Activated CD8-positive, alpha-beta memory T cell treated with anti-CD3 and anti-CD28 coated beads for 36 hours (primary cell): ENCODE results near the gene STXBP2. TPM values are rescaled to one million over a fixed set of nuclear protein-coding genes. Genes with fewer than 3 reads are reported as not detected.
"Not testable (repeated sequence)": the region's sequence is repeated elsewhere in the genome, so short reads cannot be mapped to it uniquely, and the experiment has no call there.

Source experiments
- CTCF ChIA-PET: fragments of 350-600 bp; sonication (Branson Sonifier 250); formaldehyde crosslinking; loops from one replicate; lab custom pipeline; 2021; ENCODE audit warnings: antibody characterized with exemption; lab: Charles Lee
- POLR2A ChIA-PET: fragments of 350-600 bp; sonication (Branson Sonifier 250); formaldehyde crosslinking; loops from one replicate; lab custom pipeline; 2021; ENCODE audit warnings: antibody characterized with exemption; lab: Charles Lee
- total RNA-seq, 2 experiments: library from RNA; stranded (reverse); gene quantifications; one replicate each; pipeline ENCODE4 v1.2.3, GENCODE V29; 2021

Gene STXBP2
- total RNA-seq, 2 experiments from 2014 or later, result 69.2 to 73.5 TPM

GRCh38 chr19:7643629-7644549, 7.0 kb downstream of the STXBP2 start:
- POLR2A ChIA-PET, result interaction anchor here (0.9 kb wide), 1 partner anchor 13 kb away, joined by 3 read pairs; no protein-coding TSS in a partner anchor
- CTCF ChIA-PET, result not testable (repeated sequence)

GRCh38 chr19:7644550-7644877, 7.6 kb downstream of the STXBP2 start:
- CTCF ChIA-PET, result no interaction called here
- POLR2A ChIA-PET, result no interaction called here

- ChIA-PET POLR2A (no interaction called here), CTCF (no interaction called here)
Measured at GRCh38 chr19:7645163-7645562, 8.3 kb downstream of the STXBP2 start.

GRCh38 chr19:7645656-7646425, 8.9 kb downstream of the STXBP2 start:
- CTCF ChIA-PET, result no interaction called here
- POLR2A ChIA-PET, result no interaction called here

GRCh38 chr19:7646426-7646700, 9.5 kb downstream of the STXBP2 start:
- ChIA-PET POLR2A (no interaction called here), CTCF (no interaction called here)

GRCh38 chr19:7647156-7647555, 10.2 kb downstream of the STXBP2 start:
- CTCF ChIA-PET, result no interaction called here
- POLR2A ChIA-PET, result no interaction called here

GRCh38 chr19:7648265-7649014, 11.5 kb downstream of the STXBP2 start:
- POLR2A ChIA-PET, result no interaction called here

GRCh38 chr19:7650148-7650547, 13.2 kb downstream of the STXBP2 start:
- POLR2A ChIA-PET, result no interaction called here
- CTCF ChIA-PET, result interaction anchor here (0.6 to 2.5 kb wide), 6 partner anchors 14 to 1189 kb away, joined by 3 to 13 read pairs (median 3); partner anchors contain the start of gene TRAPPC5

More at GRCh38 chr19:7648265-7649014, 11.5 kb downstream of the STXBP2 start:
- CTCF ChIA-PET, result interaction anchor here (0.5 to 2.5 kb wide), 4 partner anchors 32 to 572 kb away, joined by 4 to 13 read pairs (median 5); partner anchors contain the start of gene TRAPPC5

GRCh38 chr19:7652061-7652641, 15.2 kb downstream of the STXBP2 start:
- POLR2A ChIA-PET, result interaction anchor here (0.8 kb wide), 1 partner anchor 15 kb away, joined by 3 read pairs; no protein-coding TSS in a partner anchor

GRCh38 chr19:7654401-7654800, 17.5 kb downstream of the STXBP2 start:
- ChIA-PET POLR2A (interaction anchor here (0.6 kb wide), 1 partner anchor 207 kb away, joined by 3 read pairs; no protein-coding TSS in a partner anchor), CTCF (interaction anchor here (2.4 kb wide), 1 partner anchor 27 kb away, joined by 8 read pairs; the partner anchor contains the start of gene TRAPPC5)

More at GRCh38 chr19:7652061-7652641, 15.2 kb downstream of the STXBP2 start:
- CTCF ChIA-PET, result interaction anchor here (0.5 to 2.2 kb wide), 16 partner anchors 9 to 291 kb away, joined by 3 to 11 read pairs (median 3); partner anchors contain the start of genes PET100, TRAPPC5 and XAB2

- POLR2A ChIA-PET, result no interaction called here
Measured at GRCh38 chr19:7655581-7655980, 18.7 kb downstream of the STXBP2 start.

GRCh38 chr19:7657131-7657751, 20.3 kb downstream of the STXBP2 start:
- CTCF ChIA-PET, result interaction anchor here (0.7 kb wide), 1 partner anchor 20 kb away, joined by 3 read pairs; no protein-coding TSS in a partner anchor
- POLR2A ChIA-PET, result no interaction called here

More at GRCh38 chr19:7655581-7655980, 18.7 kb downstream of the STXBP2 start:
- CTCF ChIA-PET, result interaction anchor here (0.6 to 2.4 kb wide), 2 partner anchors 25 to 308 kb away, joined by 3 to 8 read pairs; partner anchors contain the start of gene TRAPPC5

GRCh38 chr19:7658219-7658686, 21.3 kb downstream of the STXBP2 start:
- ChIA-PET CTCF (no interaction called here), POLR2A (interaction anchor here (0.6 kb wide), 1 partner anchor 139 kb away, joined by 3 read pairs; no protein-coding TSS in a partner anchor)

GRCh38 chr19:7661744-7662538, 25.0 kb downstream of the STXBP2 start:
- CTCF ChIA-PET, result no interaction called here
- POLR2A ChIA-PET, result no interaction called here

- CTCF ChIA-PET, result interaction anchor here (1.0 kb wide), 1 partner anchor 94 kb away, joined by 3 read pairs; no protein-coding TSS in a partner anchor
- POLR2A ChIA-PET, result no interaction called here
Measured at GRCh38 chr19:7662657-7663056, 25.7 kb downstream of the STXBP2 start.

- POLR2A ChIA-PET, result no interaction called here
- CTCF ChIA-PET, result no interaction called here
Measured at GRCh38 chr19:7663706-7664105, 26.8 kb downstream of the STXBP2 start.

GRCh38 chr19:7665076-7665475, 28.2 kb downstream of the STXBP2 start:
- ChIA-PET POLR2A (no interaction called here), CTCF (no interaction called here)
